ENCODE results near the gene MYDGF. TPM values are rescaled to one million over a fixed set of nuclear protein-coding genes. Genes with fewer than 3 reads are reported as not detected.
A peak's percentile ranks its signal among the peaks of the same experiment; 100 is the strongest.

MYDGF gene
- total RNA-seq, 2 experiments from 2014 or later, result 73.3 to 77.3 TPM

- no peak overlapping the region for H2AFZ ChIP-seq (ENCODE audit: low read length)
- BruUV-seq (replicated peaks), result no TSS peak
- no peak overlapping the region for H3K27ac ChIP-seq (ENCODE audit: low read depth, low read length, poor library complexity, severe bottlenecking)
- intact Hi-C loops (cut with micrococcal nuclease; ENCODE audit: unreplicated experiment), result no loop called here
- TF ChIP-seq CTCF (conservative IDR thresholded peaks at IDR 0.05; ENCODE audit: low read length) (peak; percentile 82), EZH2phosphoT487 (IDR thresholded peaks at IDR 0.05; ENCODE audit: borderline replicate concordance, low read depth, low read length) (no peak)
- POLR2A ChIA-PET, result interaction anchor here (1.7 kb wide), 1 partner anchor 62 kb away, joined by 3 read pairs; no protein-coding TSS in a partner anchor
- no peak overlapping the region for H3K4me2 ChIP-seq (ENCODE audit: low read length)
- DNase-seq (ENCODE audit: low spot score), result peak; percentile 57
- H4K20me1 ChIP-seq (ENCODE audit: insufficient read depth, low read length), result no peaks in the 10 kb centered on the region
- CTCF ChIA-PET (ENCODE audit: unreplicated experiment), result interaction anchor here (0.6 kb wide), 1 partner anchor 162 kb away, joined by 12 read pairs; no protein-coding TSS in a partner anchor
- no peaks in the 10 kb centered on the region for H3K9me2 ChIP-seq (ENCODE audit: insufficient read depth, low read length)
- peaks cover 17% of the 10 kb centered on the region for H3K4me1 ChIP-seq (ENCODE audit: insufficient read depth, low read length, poor library complexity, severe bottlenecking)
- H3K9me3 ChIP-seq (ENCODE audit: low read length), result no peaks in the 10 kb centered on the region
- H3K36me3 ChIP-seq (ENCODE audit: insufficient read depth, low read length), result no peaks in the 10 kb centered on the region
- no peaks in the 10 kb centered on the region for H3K79me2 ChIP-seq (ENCODE audit: insufficient read depth, low read depth, low read length)
- H3K4me3 ChIP-seq (ENCODE audit: low read depth, low read length, poor library complexity, severe bottlenecking), result no peak overlapping the region
Observed at GRCh38 chr19:4633140-4633967, 36.8 kb downstream of the MYDGF start.

GRCh38 chr19:4624733-4625362 is 45.3 kb downstream of the MYDGF start:
- CTCF ChIA-PET (ENCODE audit: unreplicated experiment), result no interaction called here
- no peaks in the 10 kb centered on the region for H3K9me3 ChIP-seq (ENCODE audit: low read length)
- no peaks in the 10 kb centered on the region for H4K20me1 ChIP-seq (ENCODE audit: insufficient read depth, low read length)
- no peak for DNase-seq (ENCODE audit: low spot score)
- H3K4me2 ChIP-seq (ENCODE audit: low read length), result no peak overlapping the region
- H3K9me2 ChIP-seq (ENCODE audit: insufficient read depth, low read length), result no peaks in the 10 kb centered on the region
- no peak overlapping the region for H3K4me3 ChIP-seq (ENCODE audit: low read depth, low read length, poor library complexity, severe bottlenecking)
- no peaks in the 10 kb centered on the region for H3K4me1 ChIP-seq (ENCODE audit: insufficient read depth, low read length, poor library complexity, severe bottlenecking)
- no peaks in the 10 kb centered on the region for H3K36me3 ChIP-seq (ENCODE audit: insufficient read depth, low read length)
- BruUV-seq (replicated peaks), result no TSS peak
- intact Hi-C loops (cut with micrococcal nuclease; ENCODE audit: unreplicated experiment), result no loop called here
- H3K79me2 ChIP-seq (ENCODE audit: insufficient read depth, low read depth, low read length), result no peaks in the 10 kb centered on the region
- no peak overlapping the region for H3K27ac ChIP-seq (ENCODE audit: low read depth, low read length, poor library complexity, severe bottlenecking)
- no peak overlapping the region for H2AFZ ChIP-seq (ENCODE audit: low read length)
- POLR2A ChIA-PET, result no interaction called here
- TF ChIP-seq CTCF (conservative IDR thresholded peaks at IDR 0.05; ENCODE audit: low read length) (peak; percentile 71), EZH2phosphoT487 (IDR thresholded peaks at IDR 0.05; ENCODE audit: borderline replicate concordance, low read depth, low read length) (no peak)

GRCh38 chr19:4624301-4624700 is 45.8 kb downstream of the MYDGF start:
- no peaks in the 10 kb centered on the region for H3K36me3 ChIP-seq (ENCODE audit: insufficient read depth, low read length)
- H3K9me2 ChIP-seq (ENCODE audit: insufficient read depth, low read length), result no peaks in the 10 kb centered on the region
- H3K4me1 ChIP-seq (ENCODE audit: insufficient read depth, low read length, poor library complexity, severe bottlenecking), result no peaks in the 10 kb centered on the region
- no peak overlapping the region for H2AFZ ChIP-seq (ENCODE audit: low read length)
- H3K9me3 ChIP-seq (ENCODE audit: low read length), result no peaks in the 10 kb centered on the region
- no TSS peak for BruUV-seq (replicated peaks)
- no peaks in the 10 kb centered on the region for H4K20me1 ChIP-seq (ENCODE audit: insufficient read depth, low read length)
- no peaks in the 10 kb centered on the region for H3K79me2 ChIP-seq (ENCODE audit: insufficient read depth, low read depth, low read length)
- H3K4me3 ChIP-seq (ENCODE audit: low read depth, low read length, poor library complexity, severe bottlenecking), result no peak overlapping the region
- ChIA-PET CTCF (ENCODE audit: unreplicated experiment) (interaction anchor here (0.7 kb wide), 1 partner anchor 103 kb away, joined by 4 read pairs; no protein-coding TSS in a partner anchor), POLR2A (no interaction called here)
- intact Hi-C loops (cut with micrococcal nuclease; ENCODE audit: unreplicated experiment), result no loop called here
- H3K27ac ChIP-seq (ENCODE audit: low read depth, low read length, poor library complexity, severe bottlenecking), result no peak overlapping the region
- no peak for DNase-seq (ENCODE audit: low spot score)
- no peak overlapping the region for H3K4me2 ChIP-seq (ENCODE audit: low read length)
- TF ChIP-seq EZH2phosphoT487 (IDR thresholded peaks at IDR 0.05; ENCODE audit: borderline replicate concordance, low read depth, low read length) (no peak), CTCF (conservative IDR thresholded peaks at IDR 0.05; ENCODE audit: low read length) (no peak)
